ENCODE measurements around the gene SRCAP. TPM values are rescaled to one million over a fixed set of nuclear protein-coding genes. Genes with fewer than 3 reads are reported as not detected.

Gene SRCAP
- total RNA-seq, 2 experiments from 2014 or later = 59.5 to 60.1 TPM

- intact Hi-C loops (cut with DNase I, micrococcal nuclease) = no loop called here
- Histone ChIP-seq H3K9me3 (ENCODE audit: control insufficient read depth in 1 of 2, insufficient read depth in 1 of 2, low read length in 2 of 2) (no peaks in the 10 kb centered on the region), H3K36me3 (ENCODE audit: insufficient read depth, low read length) (no peaks in the 10 kb centered on the region), H3K27me3 (ENCODE audit: control insufficient read depth in 1 of 2, insufficient read depth in 2 of 2, low read length in 2 of 2) (peaks cover 7 to 17% of the 10 kb centered on the region in 2 experiments), H3K4me3 (ENCODE audit: low read length) (no peak overlapping the region), H3K27ac (ENCODE audit: low read depth in 1 of 2, low read length in 2 of 2) (no peak overlapping the region), H3K4me1 (ENCODE audit: insufficient read depth, low read length) (peaks cover 20% of the 10 kb centered on the region)
- H3K36me3 Mint-ChIP-seq (ENCODE audit: low read depth) = no peaks in the 10 kb centered on the region
- ChIA-PET CTCF (no interaction called here), POLR2A (no interaction called here)
- TF ChIP-seq, protein P1, sequence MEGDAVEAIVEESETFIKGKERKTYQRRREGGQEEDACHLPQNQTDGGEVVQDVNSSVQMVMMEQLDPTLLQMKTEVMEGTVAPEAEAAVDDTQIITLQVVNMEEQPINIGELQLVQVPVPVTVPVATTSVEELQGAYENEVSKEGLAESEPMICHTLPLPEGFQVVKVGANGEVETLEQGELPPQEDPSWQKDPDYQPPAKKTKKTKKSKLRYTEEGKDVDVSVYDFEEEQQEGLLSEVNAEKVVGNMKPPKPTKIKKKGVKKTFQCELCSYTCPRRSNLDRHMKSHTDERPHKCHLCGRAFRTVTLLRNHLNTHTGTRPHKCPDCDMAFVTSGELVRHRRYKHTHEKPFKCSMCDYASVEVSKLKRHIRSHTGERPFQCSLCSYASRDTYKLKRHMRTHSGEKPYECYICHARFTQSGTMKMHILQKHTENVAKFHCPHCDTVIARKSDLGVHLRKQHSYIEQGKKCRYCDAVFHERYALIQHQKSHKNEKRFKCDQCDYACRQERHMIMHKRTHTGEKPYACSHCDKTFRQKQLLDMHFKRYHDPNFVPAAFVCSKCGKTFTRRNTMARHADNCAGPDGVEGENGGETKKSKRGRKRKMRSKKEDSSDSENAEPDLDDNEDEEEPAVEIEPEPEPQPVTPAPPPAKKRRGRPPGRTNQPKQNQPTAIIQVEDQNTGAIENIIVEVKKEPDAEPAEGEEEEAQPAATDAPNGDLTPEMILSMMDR (IDR thresholded peaks at IDR 0.05) = no peak
- H3K4me3 Mint-ChIP-seq = peak overlapping the region; percentile 82
- peaks cover 21% of the 10 kb centered on the region for H3K4me1 Mint-ChIP-seq (ENCODE audit: low read depth)
- DNase-seq (no peak), ATAC-seq (ENCODE audit: poor library complexity) (no peak)
- H3K27me3 Mint-ChIP-seq = peaks cover 5% of the 10 kb centered on the region
- H3K9me3 Mint-ChIP-seq = no peaks in the 10 kb centered on the region
- H3K27ac Mint-ChIP-seq = no peak overlapping the region
These were observed 86.4 kb downstream of the SRCAP start for GRCh38 chr16:30785126-30786106.

DNA sequence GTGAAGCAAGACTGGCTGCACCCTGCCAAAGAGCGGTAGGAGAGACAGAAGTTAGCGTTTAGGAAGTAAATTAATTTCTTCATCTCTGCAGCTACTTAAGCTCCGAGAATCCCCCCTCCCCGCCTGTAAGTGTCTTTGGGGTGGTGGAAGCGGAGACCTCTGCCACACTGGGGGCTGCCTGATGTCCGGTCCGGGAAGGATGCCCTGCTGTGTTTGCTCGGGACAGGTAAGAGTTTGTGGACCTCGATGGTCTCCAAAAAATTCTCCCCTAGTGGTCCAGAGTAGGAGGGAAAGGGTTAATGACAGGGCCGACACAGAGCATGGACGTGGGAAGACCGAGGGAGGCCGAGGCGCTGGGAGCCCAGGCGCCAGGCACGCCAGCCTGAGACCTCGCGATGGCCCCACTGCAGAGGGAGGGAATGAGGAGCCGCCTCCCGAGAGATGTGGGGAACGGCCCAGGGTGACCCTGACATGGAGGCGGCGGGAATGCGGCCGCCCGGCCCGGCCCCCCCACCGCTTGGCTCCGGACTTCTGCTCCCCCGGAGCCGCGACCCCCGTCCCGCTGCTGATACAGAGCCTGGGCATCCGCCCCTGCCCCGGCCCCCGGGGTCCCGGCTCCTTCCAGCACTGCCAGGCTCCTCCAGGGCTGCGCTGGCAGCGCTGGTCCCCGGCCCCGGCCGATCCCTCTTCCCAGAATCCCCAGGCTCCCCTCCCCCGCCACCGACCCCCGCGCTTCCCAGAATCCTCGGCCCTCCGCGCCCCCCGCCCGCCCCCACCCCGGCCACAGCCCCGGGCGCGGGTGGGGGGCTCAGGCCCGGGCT is 87.4 kb downstream of the SRCAP start:
- intact Hi-C loops (cut with DNase I, micrococcal nuclease) = no loop called here
- Histone ChIP-seq H3K36me3 (ENCODE audit: insufficient read depth, low read length) (no peaks in the 10 kb centered on the region), H3K4me1 (ENCODE audit: insufficient read depth, low read length) (peaks cover 20% of the 10 kb centered on the region), H3K9me3 (ENCODE audit: control insufficient read depth in 1 of 2, insufficient read depth in 1 of 2, low read length in 2 of 2) (no peaks in the 10 kb centered on the region), H3K27me3 (ENCODE audit: control insufficient read depth in 1 of 2, insufficient read depth in 2 of 2, low read length in 2 of 2) (peaks cover 7 to 17% of the 10 kb centered on the region in 2 experiments), H3K4me3 (ENCODE audit: low read length) (peak overlapping the region; percentile 85), H3K27ac (ENCODE audit: low read depth in 1 of 2, low read length in 2 of 2) (no peak overlapping the region)
- peak; percentile 53 for ATAC-seq (ENCODE audit: poor library complexity)
- H3K4me1 Mint-ChIP-seq (ENCODE audit: low read depth) = peaks cover 21% of the 10 kb centered on the region
- H3K27ac Mint-ChIP-seq = no peak overlapping the region
- ChIA-PET POLR2A (interaction anchor here (2.5 kb wide), 1 partner anchor 19 kb away, joined by 23 read pairs; no protein-coding TSS in a partner anchor), CTCF (no interaction called here)
- H3K4me3 Mint-ChIP-seq = peak overlapping the region; percentile 82
- H3K9me3 Mint-ChIP-seq = no peaks in the 10 kb centered on the region
- DNase-seq = peak in 2 of 14 experiments; percentile 20 to 35
- peaks cover 5% of the 10 kb centered on the region for H3K27me3 Mint-ChIP-seq
- H3K36me3 Mint-ChIP-seq (ENCODE audit: low read depth) = no peaks in the 10 kb centered on the region
- TF ChIP-seq, protein P1 (IDR thresholded peaks at IDR 0.05) = no peak

DNA sequence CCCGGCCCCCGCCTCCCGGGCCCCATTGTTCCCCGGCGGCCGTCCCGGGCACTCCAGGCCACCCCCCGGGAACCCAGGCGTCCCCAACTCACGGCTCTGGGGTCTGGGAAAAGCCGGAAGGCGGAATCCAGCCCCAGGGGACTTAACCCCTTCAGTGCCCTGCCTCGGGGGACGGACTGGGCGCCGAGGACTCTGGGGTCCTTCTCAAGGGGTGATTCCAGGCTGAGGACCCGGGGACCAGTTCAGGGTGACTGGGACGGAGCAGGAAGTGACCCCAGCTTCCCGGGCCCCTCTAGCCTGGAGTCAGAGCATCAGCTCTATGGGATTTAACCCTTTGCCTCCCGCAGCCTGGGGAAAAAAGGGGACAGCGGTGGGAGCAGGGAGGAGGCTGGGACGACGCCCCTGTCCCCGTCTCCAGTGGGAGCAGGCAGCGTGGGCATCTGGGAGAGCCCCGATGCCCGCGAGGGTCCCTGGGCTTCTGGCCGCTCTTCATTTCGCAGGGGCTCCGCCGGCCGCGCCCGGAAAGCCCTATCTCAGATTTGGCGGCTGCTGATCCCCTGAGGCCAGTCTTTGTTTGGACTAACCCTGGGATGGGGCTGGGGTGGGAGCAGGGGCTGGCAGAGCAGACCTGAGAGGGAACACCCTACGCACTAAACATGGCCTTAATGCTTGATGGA is 88.1 kb downstream of the SRCAP start, which contains the start of gene ZNF629:
Gene ZNF629, minus strand, starts transcription at position 270 of the 677 bp plus-strand sequence. CDS start 2,723 bp downstream, outside the sequence.
- Mint-ChIP-seq H3K27me3 (peaks cover 5% of the 10 kb centered on the region), H3K36me3 (ENCODE audit: low read depth) (no peaks in the 10 kb centered on the region), H3K4me3 (peak within 1 kb of the TSS; percentile 88), H3K9me3 (no peaks in the 10 kb centered on the region), H3K27ac (no peak within 1 kb of the TSS), H3K4me1 (ENCODE audit: low read depth) (peaks cover 21% of the 10 kb centered on the region)
- H3K27ac ChIP-seq (ENCODE audit: low read depth in 1 of 2, low read length in 2 of 2) = no peak within 1 kb of the TSS
- intact Hi-C loops (cut with DNase I, micrococcal nuclease) = loop anchor here (1.0 kb wide), 1 partner anchor 18 kb away; no protein-coding TSS in a partner anchor
- ATAC-seq (ENCODE audit: poor library complexity) (peak; percentile 45), DNase-seq (peak in 8 of 14 experiments; percentile 12 to 57 (median 37))
- H3K36me3 ChIP-seq (ENCODE audit: insufficient read depth, low read length) = no peaks in the 10 kb centered on the region
- POLR2A ChIA-PET = interaction anchor here (0.6 to 2.5 kb wide), 2 partner anchors 18 to 22 kb away, joined by 3 to 23 read pairs; no protein-coding TSS in a partner anchor
- H3K4me1 ChIP-seq (ENCODE audit: insufficient read depth, low read length) = peaks cover 20% of the 10 kb centered on the region
- no peaks in the 10 kb centered on the region for H3K9me3 ChIP-seq (ENCODE audit: control insufficient read depth in 1 of 2, insufficient read depth in 1 of 2, low read length in 2 of 2)
- TF ChIP-seq, protein P1 (IDR thresholded peaks at IDR 0.05) = no peak
- CTCF ChIA-PET = no interaction called here
- H3K27me3 ChIP-seq (ENCODE audit: control insufficient read depth in 1 of 2, insufficient read depth in 2 of 2, low read length in 2 of 2) = peaks cover 7 to 17% of the 10 kb centered on the region in 2 experiments
- H3K4me3 ChIP-seq (ENCODE audit: low read length) = peak within 1 kb of the TSS; percentile 85

Measured in CD4-positive, alpha-beta T cell (primary cell).